MM.1S (cell line): Measurements from ENCODE around the gene SHC4.

ENCODE experiments used
- CTCF ChIP-seq: fragments of 300-600 bp; sonication (generic); IDR thresholded peaks from 2 replicates; pipeline ENCODE4 v1.5.1; 2016; ENCODE audit warnings: antibody characterized with exemption, low read length, mixed read lengths
- EZH2 ChIP-seq: fragments of 300-600 bp; sonication (generic); optimal IDR thresholded peaks from 2 replicates; pipeline ENCODE3; 2017; ENCODE audit warnings: low read depth, mild to moderate bottlenecking, antibody characterized with exemption, low read length, mixed read lengths
- EZH2phosphoT487 ChIP-seq: fragments of 300-600 bp; sonication (generic); IDR thresholded peaks from 2 replicates; pipeline ENCODE4 v1.6.1; 2018; ENCODE audit warnings: antibody characterized with exemption, low read length

DNA sequence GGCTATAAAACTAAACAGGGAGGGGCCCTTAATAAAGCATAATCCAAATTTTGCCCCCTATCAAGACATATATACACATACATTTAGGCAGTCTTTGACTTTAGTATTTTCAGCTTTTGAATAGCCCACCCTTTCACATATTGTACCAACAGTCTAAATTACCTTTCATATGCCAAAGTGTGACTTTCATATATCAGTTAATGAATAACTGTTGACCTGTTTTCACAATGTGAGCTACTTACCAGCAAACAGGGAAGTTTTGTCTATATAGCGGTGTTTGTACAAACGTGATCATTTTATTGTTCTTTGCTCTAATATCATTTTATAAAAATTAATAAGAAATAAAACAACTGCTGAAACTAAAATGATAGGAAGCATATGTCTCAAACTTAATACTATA, 180.8 kb downstream of the SHC4 start:
- TF ChIP-seq CTCF (no peak), EZH2 (no peak), EZH2phosphoT487 (no peak)
